IMR-90 (cell line): Measurements from ENCODE around the gene TALDO1. TPM values are rescaled to one million over a fixed set of nuclear protein-coding genes. Genes with fewer than 3 reads are reported as not detected.

Experiments used
- ATAC-seq: fragments of 200-7000 bp; cut with Tn5 transposase; 2 replicates; pipeline ENCODE4 v1.9.1; 2020; ENCODE audit warnings: low read depth, mild to moderate bottlenecking, moderate library complexity
- BruUV-seq: library from RNA; stranded (reverse); fragments of 400-500 nt; replicated peaks from 2 replicates; lab custom pipeline; 2021; lab: Mats Ljungman, UMichigan
- CTCF ChIA-PET: fragments of 300-600 bp; formaldehyde crosslinking; extraction: SDS; loops from one replicate; lab custom pipeline; 2021; ENCODE audit warnings: antibody characterized with exemption; lab: Yijun Ruan, JAX
- POLR2A ChIA-PET: fragments of 300-600 bp; sonication (Branson Sonifier 250); formaldehyde crosslinking; loops from one replicate; lab custom pipeline; 2022; ENCODE audit warnings: antibody characterized with exemption; ENCODE audit not compliant: unreplicated experiment; lab: Charles Lee
- DNase-seq: peaks from one replicate; pipeline ENCODE4 v3.0.0; 2013
- H2AFZ ChIP-seq: replicated peaks from 2 replicates; pipeline ENCODE3; 2013; ENCODE audit warnings: low read length, mild to moderate bottlenecking; ENCODE audit not compliant: poor library complexity
- H2AK5ac ChIP-seq: 2 replicates; pipeline ENCODE4 v1.6.1; 2013; ENCODE audit warnings: low read depth, low read length, inconsistent platforms
- H2AK9ac ChIP-seq: replicated peaks from 2 replicates; pipeline ENCODE3; 2013; ENCODE audit warnings: mild to moderate bottlenecking, low read depth, low read length, moderate library complexity; ENCODE audit not compliant: poor library complexity
- H2BK120ac ChIP-seq: 2 replicates; pipeline ENCODE4 v1.6.1; 2013; ENCODE audit warnings: low read depth, low read length, inconsistent platforms
- H2BK15ac ChIP-seq: 3 replicates; pipeline ENCODE4 v1.6.1; 2013; ENCODE audit warnings: low read depth, low read length, inconsistent platforms
- H2BK20ac ChIP-seq: 2 replicates; pipeline ENCODE4 v1.6.1; 2013; ENCODE audit warnings: low read depth, mild to moderate bottlenecking, inconsistent platforms, low read length, moderate library complexity
- H2BK5ac ChIP-seq: 2 replicates; pipeline ENCODE4 v1.6.1; 2013; ENCODE audit warnings: mild to moderate bottlenecking, low read depth, low read length, inconsistent platforms; ENCODE audit not compliant: poor library complexity, severe bottlenecking
- H3K14ac ChIP-seq: replicated peaks from 2 replicates; pipeline ENCODE4 v1.6.1; 2013; ENCODE audit warnings: low read depth, low read length, inconsistent platforms
- H3K18ac ChIP-seq: 2 replicates; pipeline ENCODE4 v1.6.1; 2013; ENCODE audit warnings: low read depth, low read length, control low read depth
- H3K23ac ChIP-seq: 2 replicates; pipeline ENCODE4 v1.6.1; 2013; ENCODE audit warnings: low read depth, low read length, inconsistent platforms
- H3K27ac ChIP-seq: 2 replicates; pipeline ENCODE4 v1.5.1; 2013; ENCODE audit warnings: mild to moderate bottlenecking, control low read depth, low read length; ENCODE audit not compliant: insufficient read depth
- H3K27me3 ChIP-seq: 2 replicates; pipeline ENCODE4 v1.6.1; 2013; ENCODE audit warnings: low read length; ENCODE audit not compliant: control insufficient read depth, insufficient read depth
- H3K36me3 ChIP-seq: 2 replicates; pipeline ENCODE4 v1.6.1; 2013; ENCODE audit warnings: low read length, mixed read lengths; ENCODE audit not compliant: control insufficient read depth, insufficient read depth
- H3K4ac ChIP-seq: 2 replicates; pipeline ENCODE4 v1.6.1; 2013; ENCODE audit warnings: low read depth, low read length, inconsistent platforms
- H3K4me1 ChIP-seq: 2 replicates; pipeline ENCODE4 v1.6.1; 2013; ENCODE audit warnings: low read length, mixed read lengths; ENCODE audit not compliant: control insufficient read depth, insufficient read depth
- H3K4me2 ChIP-seq: 2 replicates; pipeline ENCODE4 v1.6.1; 2013; ENCODE audit warnings: low read depth, mild to moderate bottlenecking, control low read depth, low read length, moderate library complexity
- H3K4me3 ChIP-seq: 2 replicates; pipeline ENCODE4 v1.5.1; 2013; ENCODE audit warnings: low read depth, mild to moderate bottlenecking, control low read depth, low read length, moderate library complexity; ENCODE audit not compliant: insufficient read depth
- H3K56ac ChIP-seq: 2 replicates; pipeline ENCODE4 v1.6.1; 2013; ENCODE audit warnings: low read length, inconsistent platforms; ENCODE audit not compliant: insufficient read depth; ENCODE audit errors: extremely low read depth
- H3K79me1 ChIP-seq, 2 experiments: 2 replicates each; pipeline ENCODE4 v1.6.1; 2013; ENCODE audit warnings: low read length in 2 of 2, inconsistent platforms in 1 of 2, low read depth in 1 of 2
- H3K9ac ChIP-seq: 2 replicates; pipeline ENCODE4 v1.6.1; 2013; ENCODE audit warnings: low read depth, low read length, control low read depth
- H3K9me1 ChIP-seq: 2 replicates; pipeline ENCODE4 v1.6.1; 2013; ENCODE audit warnings: low read length, inconsistent platforms; ENCODE audit not compliant: insufficient read depth
- H3K9me3 ChIP-seq: 2 replicates; pipeline ENCODE4 v1.6.1; 2013; ENCODE audit warnings: low read length; ENCODE audit not compliant: control insufficient read depth, insufficient read depth
- H4K20me1 ChIP-seq: 2 replicates; pipeline ENCODE4 v1.6.1; 2013; ENCODE audit warnings: low read length, inconsistent platforms; ENCODE audit not compliant: insufficient read depth
- H4K5ac ChIP-seq: 2 replicates; pipeline ENCODE4 v1.6.1; 2013; ENCODE audit warnings: mild to moderate bottlenecking, low read depth, low read length, control low read depth
- H4K8ac ChIP-seq, 2 experiments: 2 replicates each; pipeline ENCODE4 v1.6.1; 2013; ENCODE audit warnings: low read depth in 2 of 2, low read length in 2 of 2, control low read depth in 1 of 2, inconsistent platforms in 1 of 2
- H4K91ac ChIP-seq: 2 replicates; pipeline ENCODE4 v1.6.1; 2013; ENCODE audit warnings: low read depth, low read length, inconsistent platforms; ENCODE audit not compliant: insufficient read depth
- BHLHE40 ChIP-seq: fragments of 150-350 bp; IDR thresholded peaks from 2 replicates; pipeline ENCODE4 v1.6.1; 2016; ENCODE audit warnings: mild to moderate bottlenecking, low read depth, low read length
- CEBPB ChIP-seq: IDR thresholded peaks from 2 replicates; pipeline ENCODE4 v1.6.1; 2012; ENCODE audit warnings: low read depth, low read length, improper control_type of control experiment
- CHD1 ChIP-seq: IDR thresholded peaks from 2 replicates; pipeline ENCODE4 v1.6.1; 2012; ENCODE audit warnings: low read depth, low read length, improper control_type of control experiment
- CTCF ChIP-seq: conservative IDR thresholded peaks from 2 replicates; pipeline ENCODE4 v1.5.1; 2012; ENCODE audit warnings: mild to moderate bottlenecking, low read depth, low read length, improper control_type of control experiment
- ELK1 ChIP-seq: fragments of 150-350 bp; IDR thresholded peaks from 2 replicates; pipeline ENCODE4 v1.6.1; 2016; ENCODE audit warnings: low read depth, mild to moderate bottlenecking, low read length, moderate library complexity, borderline replicate concordance
- FOS ChIP-seq: fragments of 150-350 bp; IDR thresholded peaks from 2 replicates; pipeline ENCODE4 v1.6.1; 2016; ENCODE audit warnings: low read depth, low read length
- MAFK ChIP-seq: IDR thresholded peaks from 2 replicates; pipeline ENCODE4 v1.6.1; 2012; ENCODE audit warnings: low read depth, low read length, improper control_type of control experiment
- MAZ ChIP-seq: IDR thresholded peaks from 2 replicates; pipeline ENCODE4 v1.6.1; 2012; ENCODE audit warnings: low read depth, mild to moderate bottlenecking, low read length, improper control_type of control experiment, moderate library complexity, borderline replicate concordance
- MXI1 ChIP-seq: IDR thresholded peaks from 2 replicates; pipeline ENCODE4 v1.6.1; 2012; ENCODE audit warnings: low read depth, mild to moderate bottlenecking, low read length, moderate library complexity, borderline replicate concordance
- NFE2L2 ChIP-seq: fragments of 150-350 bp; IDR thresholded peaks from 2 replicates; pipeline ENCODE4 v1.6.1; 2016; ENCODE audit warnings: low read depth, mild to moderate bottlenecking, low read length
- POLR2A ChIP-seq: IDR thresholded peaks from 2 replicates; pipeline ENCODE4 v1.6.1; 2012; ENCODE audit warnings: mild to moderate bottlenecking, low read depth, low read length
- RAD21 ChIP-seq: IDR thresholded peaks from 2 replicates; pipeline ENCODE4 v1.6.1; 2012; ENCODE audit warnings: low read length, improper control_type of control experiment
- RCOR1 ChIP-seq: IDR thresholded peaks from 2 replicates; pipeline ENCODE4 v1.6.1; 2012; ENCODE audit warnings: mild to moderate bottlenecking, low read length, improper control_type of control experiment; ENCODE audit not compliant: insufficient replicate concordance
- RFX5 ChIP-seq: IDR thresholded peaks from 2 replicates; pipeline ENCODE4 v1.8.0; 2012; ENCODE audit warnings: low read depth, mild to moderate bottlenecking, low read length, moderate library complexity
- SMC3 ChIP-seq: fragments of 150-350 bp; IDR thresholded peaks from 2 replicates; pipeline ENCODE4 v1.6.1; 2016; ENCODE audit warnings: low read depth, mild to moderate bottlenecking, antibody characterized with exemption, low read length, moderate library complexity
- USF2 ChIP-seq: fragments of 150-350 bp; IDR thresholded peaks from 2 replicates; pipeline ENCODE4 v1.6.1; 2017; ENCODE audit warnings: mild to moderate bottlenecking, antibody characterized with exemption, low read length, low read depth
- WGBS, 2 experiments: methylation state at CpG; one replicate each; pipeline versions ENCODE4 v1.1.5 to v1.1.7; 2013; ENCODE audit warnings: missing lambda C conversion rate in 2 of 2; ENCODE audit not compliant: insufficient read length in 1 of 2; ENCODE audit errors: extremely low coverage in 2 of 2; 5-methylcytosine and 5-hydroxymethylcytosine counted together
- dilution Hi-C: fragments of 300-500 bp; cut with HindIII; formaldehyde crosslinking; loops from one replicate; pipeline ENCODE4 v1.14.3; 2018; ENCODE audit warnings: low sequenced_read_pairs; ENCODE audit not compliant: unreplicated experiment
- in situ Hi-C: fragments of 300-500 bp; cut with MboI; formaldehyde crosslinking; loops from 3 replicates; pipeline ENCODE4 v1.14.3; 2019; ENCODE audit warnings: low sequenced_read_pairs, inconsistent platforms, mixed read lengths
- intact Hi-C: fragments of 100-400 bp; cut with micrococcal nuclease; formaldehyde crosslinking; loops from 2 replicates; pipeline ENCODE4 v1.10.0; 2022
- polyA plus RNA-seq, 3 experiments: library from polyadenylated mRNA; depleted of rRNA; stranded (reverse); fragments of >200 nt; gene quantifications; 2 replicates each; pipeline ENCODE4 v1.2.3, GENCODE V29; 2012; ENCODE audit warnings: low replicate concordance in 1 of 3
- total RNA-seq: library from RNA; depleted of rRNA; stranded (reverse); fragments of >200 nt; gene quantifications from 2 replicates; pipeline ENCODE4 v1.2.3, GENCODE V29; 2012

The TALDO1 gene
- total and polyA plus RNA-seq, 2 of the 4 experiments (the other 2 are of a cell fraction) = 147 to 210 TPM

- H2AK5ac ChIP-seq = no peak overlapping the region
- no peak overlapping the region for H4K91ac ChIP-seq
- POLR2A ChIA-PET = no interaction called here
- no TSS peak for BruUV-seq
- no peak overlapping the region for H2BK120ac ChIP-seq
- no peaks in the 10 kb centered on the region for H3K27me3 ChIP-seq
- H4K5ac ChIP-seq = no peak overlapping the region
- H2BK15ac ChIP-seq = no peak overlapping the region
- no peak overlapping the region for H3K9ac ChIP-seq
- H2AFZ ChIP-seq = no peak overlapping the region
- dilution Hi-C loops (no loop called here), in situ Hi-C loops (no loop called here), intact Hi-C loops (no loop called here)
- TF ChIP-seq CTCF (no peak), FOS (no peak), SMC3 (no peak), BHLHE40 (no peak), ELK1 (no peak), POLR2A (no peak), CHD1 (no peak), MAZ (no peak), CEBPB (no peak), RCOR1 (no peak), MAFK (no peak), USF2 (no peak), RAD21 (no peak), NFE2L2 (no peak), RFX5 (no peak), MXI1 (no peak)
- H2AK9ac ChIP-seq = no peak overlapping the region
- WGBS, 2 experiments = 99% methylated on average over 10 of the region's 11 CpGs; no CpG with 5 or more reads in 1 of the 2 experiments
- ATAC-seq = no peak
- no peak overlapping the region for H3K56ac ChIP-seq
- peaks cover 68% of the 10 kb centered on the region for H3K36me3 ChIP-seq
- CTCF ChIA-PET = no interaction called here
- no peak overlapping the region for H3K27ac ChIP-seq
- no peak overlapping the region for H3K14ac ChIP-seq
- peaks cover 4% of the 10 kb centered on the region for H3K4me1 ChIP-seq
- no peak overlapping the region for H2BK5ac ChIP-seq
- no peak overlapping the region for H3K4me2 ChIP-seq
- H4K8ac ChIP-seq = no peak overlapping the region
- DNase-seq = no peak
- peaks cover 9 to 49% of the 10 kb centered on the region in 2 experiments for H3K79me1 ChIP-seq
- no peak overlapping the region for H2BK20ac ChIP-seq
- no peaks in the 10 kb centered on the region for H3K9me3 ChIP-seq
- no peak overlapping the region for H3K18ac ChIP-seq
- no peak overlapping the region for H3K4ac ChIP-seq
- H4K20me1 ChIP-seq = peaks cover 55% of the 10 kb centered on the region
- no peak overlapping the region for H3K4me3 ChIP-seq
- H3K23ac ChIP-seq = no peak overlapping the region
- H3K9me1 ChIP-seq = peaks cover 3% of the 10 kb centered on the region; the same call in 1 of the 2 replicates
Measured at GRCh38 chr11:767238-767637, 20.0 kb downstream of the TALDO1 start.
